HG02938 (cell line): ENCODE data around the gene PCSK9.

Experiments
- ATAC-seq: cut with Tn5 transposase; IDR thresholded peaks from one replicate; pipeline ENCODE4 v1.9.1; 2021; ENCODE audit warnings: mild to moderate bottlenecking, moderate library complexity; ENCODE audit not compliant: unreplicated experiment

The PCSK9 gene

DNA sequence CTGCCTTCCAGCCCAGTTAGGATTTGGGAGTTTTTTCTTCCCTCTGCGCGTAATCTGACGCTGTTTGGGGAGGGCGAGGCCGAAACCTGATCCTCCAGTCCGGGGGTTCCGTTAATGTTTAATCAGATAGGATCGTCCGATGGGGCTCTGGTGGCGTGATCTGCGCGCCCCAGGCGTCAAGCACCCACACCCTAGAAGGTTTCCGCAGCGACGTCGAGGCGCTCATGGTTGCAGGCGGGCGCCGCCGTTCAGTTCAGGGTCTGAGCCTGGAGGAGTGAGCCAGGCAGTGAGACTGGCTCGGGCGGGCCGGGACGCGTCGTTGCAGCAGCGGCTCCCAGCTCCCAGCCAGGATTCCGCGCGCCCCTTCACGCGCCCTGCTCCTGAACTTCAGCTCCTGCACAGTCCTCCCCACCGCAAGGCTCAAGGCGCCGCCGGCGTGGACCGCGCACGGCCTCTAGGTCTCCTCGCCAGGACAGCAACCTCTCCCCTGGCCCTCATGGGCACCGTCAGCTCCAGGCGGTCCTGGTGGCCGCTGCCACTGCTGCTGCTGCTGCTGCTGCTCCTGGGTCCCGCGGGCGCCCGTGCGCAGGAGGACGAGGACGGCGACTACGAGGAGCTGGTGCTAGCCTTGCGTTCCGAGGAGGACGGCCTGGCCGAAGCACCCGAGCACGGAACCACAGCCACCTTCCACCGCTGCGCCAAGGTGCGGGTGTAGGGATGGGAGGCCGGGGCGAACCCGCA lies at the start of gene PCSK9:
PCSK9 (plus strand) TSS at position 207 of the 741 bp plus-strand sequence; CDS start at position 497, 290 bp downstream.
- ATAC-seq: no peak

DNA sequence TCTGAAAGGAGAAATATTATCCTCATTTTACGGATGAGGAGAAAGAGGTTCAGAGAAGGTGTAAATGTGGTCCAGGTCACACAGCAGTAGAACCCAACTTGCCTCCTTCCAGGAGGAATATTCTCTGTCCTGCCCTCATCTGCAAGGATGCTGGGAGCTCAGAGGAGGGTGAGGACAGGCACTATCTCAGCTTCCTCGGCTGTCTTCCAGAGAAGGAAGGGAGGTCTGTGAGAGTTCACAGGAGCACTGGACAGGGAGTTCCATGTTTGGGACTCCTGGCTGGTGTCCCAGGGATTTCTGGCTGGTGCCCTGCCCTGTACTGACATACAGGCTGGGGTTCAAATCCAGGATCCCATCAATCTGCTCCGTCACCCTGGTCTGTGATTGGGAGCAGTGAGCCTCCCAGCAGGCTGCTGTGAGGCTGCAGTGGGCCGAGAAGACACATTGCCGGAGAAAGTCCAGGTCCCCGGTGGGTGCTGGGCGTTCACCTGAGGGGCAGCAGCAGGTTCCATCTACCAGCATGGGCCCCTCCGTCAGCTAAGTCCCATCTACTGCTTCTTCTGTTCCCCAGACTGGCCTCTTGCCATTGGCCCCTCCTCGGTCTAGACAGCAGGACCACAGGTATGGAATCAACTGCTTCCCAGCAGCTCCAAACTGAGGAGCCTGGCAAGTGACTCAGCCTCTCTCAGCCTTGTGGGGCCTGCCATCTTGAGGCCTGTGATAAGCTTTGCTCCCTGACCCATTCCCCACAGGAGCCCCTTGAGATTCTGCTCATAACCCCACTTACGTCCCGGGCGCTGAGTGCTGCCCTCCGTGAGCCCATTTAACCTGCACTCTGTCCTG lies 49.2 kb upstream of the PCSK9 start:
- ATAC-seq: no peak

DNA sequence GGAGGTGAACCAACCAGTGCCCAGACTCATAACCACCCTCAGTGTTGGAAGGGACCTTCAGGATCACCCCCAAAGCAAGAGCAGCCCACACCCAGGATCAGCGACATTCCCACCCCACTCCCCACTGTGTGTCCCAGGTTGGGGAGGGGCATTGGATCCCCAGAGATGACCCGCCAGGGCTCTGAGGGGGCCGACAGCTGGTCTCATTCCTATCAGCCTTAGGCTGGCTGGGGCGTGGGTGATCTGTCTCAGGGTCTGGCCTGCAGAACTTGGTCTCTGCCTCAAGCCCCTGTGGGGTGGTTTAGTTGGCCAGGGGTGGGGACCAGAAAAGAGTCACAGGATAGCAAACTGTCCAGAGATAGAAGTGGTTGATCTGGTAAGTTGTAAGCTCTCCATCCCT lies 48.4 kb upstream of the PCSK9 start:
- ATAC-seq: no peak

DNA sequence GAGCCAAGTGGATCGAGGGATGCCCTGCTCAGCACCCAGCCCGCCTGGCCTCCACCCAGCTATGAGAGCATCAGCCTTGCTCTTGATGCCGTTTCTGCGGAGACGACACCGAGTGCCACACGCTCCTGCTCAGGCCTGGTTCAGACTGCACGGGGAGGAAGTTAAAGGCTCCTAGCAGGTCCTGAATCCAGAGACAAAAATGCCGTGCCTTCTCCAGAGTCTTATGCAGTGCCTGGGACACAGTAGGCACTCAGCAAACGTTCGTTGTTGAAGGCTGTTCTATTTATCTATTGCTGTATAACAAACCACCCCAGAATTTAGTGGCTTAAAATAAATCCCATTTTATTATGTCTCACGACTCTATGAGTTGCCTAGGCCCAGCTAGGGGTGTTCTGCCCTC lies 47.4 kb upstream of the PCSK9 start:
- no peak for ATAC-seq

DNA sequence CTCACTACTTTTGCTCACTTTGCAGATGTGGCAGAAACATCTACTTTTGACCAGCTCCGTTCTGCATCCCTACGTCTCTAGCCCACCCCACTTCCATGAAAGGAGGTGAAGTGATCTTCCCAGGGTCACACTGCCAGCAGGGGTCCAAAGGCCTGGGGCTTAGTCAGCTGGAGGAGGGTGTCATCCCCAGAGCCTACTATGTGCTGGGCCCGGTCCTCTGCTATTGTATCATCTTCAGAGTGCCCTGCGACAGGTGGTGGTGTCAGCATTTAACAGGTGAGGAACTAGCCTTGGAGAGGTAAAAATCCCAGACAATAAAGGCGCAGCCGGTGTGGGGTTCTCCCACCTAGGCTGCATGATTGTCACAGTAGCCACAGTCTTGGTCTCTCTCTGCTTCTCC lies 46.2 kb upstream of the PCSK9 start:
- no peak for ATAC-seq

DNA sequence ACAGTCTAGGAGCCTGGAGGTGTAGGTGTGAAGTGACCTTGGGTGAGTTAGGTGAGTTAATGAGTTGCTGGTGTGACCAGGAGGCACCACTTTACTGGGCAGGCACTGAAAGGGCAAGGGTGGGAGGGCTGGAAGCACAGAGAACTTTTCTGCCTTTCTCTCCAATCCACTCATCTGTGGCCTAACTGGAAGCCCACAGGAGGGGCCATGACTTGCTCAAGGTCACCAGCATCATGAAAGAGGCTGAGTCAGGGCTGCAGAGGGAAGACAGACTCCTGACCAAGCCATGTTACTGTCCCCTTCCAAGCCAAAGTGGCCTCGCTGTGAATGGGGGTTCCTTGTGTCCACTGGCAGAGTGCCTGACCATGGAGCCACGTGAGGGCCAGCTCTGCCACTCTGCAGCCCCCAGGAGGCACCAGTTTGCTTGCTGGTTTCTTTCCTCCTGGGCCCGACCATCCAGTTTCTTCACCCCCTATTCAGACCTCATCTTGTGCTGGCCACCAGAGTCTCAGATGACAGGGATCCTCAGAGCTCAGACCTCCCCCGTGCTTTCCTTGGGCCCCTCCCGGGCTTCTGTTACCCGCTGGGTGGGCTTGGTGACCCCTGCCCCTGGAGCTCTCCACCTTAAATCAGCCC lies 44.9 kb upstream of the PCSK9 start:
- no peak for ATAC-seq

DNA sequence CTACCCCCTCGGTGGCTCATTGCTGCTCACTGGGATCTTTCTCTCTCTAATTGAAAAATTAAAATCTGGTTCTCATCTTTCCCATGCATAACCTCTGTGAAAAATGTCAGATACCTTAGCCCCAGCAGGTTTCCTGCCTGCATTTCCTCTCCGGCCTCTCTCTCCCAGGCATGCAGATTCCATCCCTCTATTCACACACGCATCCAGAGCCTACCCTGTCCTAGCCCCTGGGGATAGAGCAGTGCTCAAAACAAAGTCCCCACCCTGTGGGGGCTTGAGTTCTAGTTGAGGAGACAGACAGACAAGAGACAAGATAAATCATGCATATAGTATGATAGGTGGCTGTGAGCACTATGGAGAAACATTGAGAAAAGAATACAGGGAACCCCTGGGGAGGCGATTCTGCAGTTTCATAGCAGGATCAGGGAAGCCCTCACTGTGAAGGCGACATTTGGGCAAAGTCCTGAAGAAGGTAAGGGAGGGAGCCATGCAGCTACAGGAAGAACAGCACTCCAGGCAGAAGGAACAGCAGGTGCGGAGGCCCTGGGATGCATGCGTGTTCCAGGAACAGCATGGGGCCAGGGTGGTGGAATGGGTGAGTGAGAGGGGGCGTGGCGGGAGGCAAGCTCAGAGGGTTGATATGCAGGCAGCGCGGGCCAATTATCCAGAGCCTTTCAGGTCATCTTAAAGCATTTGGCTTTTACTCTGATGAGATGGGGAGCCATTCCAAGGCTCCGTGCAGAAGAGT lies 44.2 kb upstream of the PCSK9 start:
- no peak for ATAC-seq

DNA sequence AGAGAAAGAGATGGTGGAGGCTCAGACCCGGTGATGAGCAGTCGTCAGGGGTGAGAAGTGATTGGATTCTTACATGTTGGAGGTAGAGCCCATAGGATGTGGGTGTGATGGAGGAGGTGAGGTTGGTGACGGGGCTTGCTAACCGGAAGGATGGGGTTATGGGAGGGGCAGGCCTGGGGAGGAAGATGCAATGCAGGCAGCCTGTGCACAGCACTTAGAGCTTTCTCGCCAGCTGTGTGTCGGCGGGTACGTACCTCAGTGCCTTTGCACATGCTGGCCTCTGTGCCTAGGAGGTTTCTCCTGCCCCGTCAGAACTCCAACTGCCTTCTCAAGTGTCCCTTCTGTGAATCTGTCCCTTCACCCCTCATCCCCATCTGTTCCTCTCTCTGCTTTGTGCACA lies 43.5 kb upstream of the PCSK9 start:
- no peak for ATAC-seq

DNA sequence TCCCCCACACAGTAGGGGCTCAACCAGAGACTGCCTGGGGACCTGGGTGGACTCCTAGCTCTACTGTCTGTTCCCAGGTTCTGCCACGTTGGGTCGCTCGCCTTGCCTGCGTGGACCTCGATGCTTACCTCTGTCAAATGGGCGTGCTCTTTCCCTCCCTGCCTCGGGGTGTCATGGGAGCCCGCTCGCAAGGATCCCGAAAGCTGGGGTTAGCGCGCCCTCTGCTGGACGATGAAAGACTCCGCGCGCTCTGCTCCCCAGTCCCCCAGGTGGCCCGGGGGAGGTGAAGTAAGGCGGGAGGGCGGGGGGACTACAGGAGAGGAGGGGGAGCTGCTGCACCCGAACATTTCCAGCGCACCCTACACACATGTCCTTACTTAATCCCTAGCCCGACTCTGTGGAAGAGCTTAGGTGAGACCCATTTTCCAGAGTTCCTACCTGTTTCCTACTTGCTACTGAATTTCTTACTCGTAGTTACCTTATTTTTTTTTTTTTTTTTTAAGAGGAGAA lies 42.9 kb upstream of the PCSK9 start:
- ATAC-seq: peak; percentile 57

DNA sequence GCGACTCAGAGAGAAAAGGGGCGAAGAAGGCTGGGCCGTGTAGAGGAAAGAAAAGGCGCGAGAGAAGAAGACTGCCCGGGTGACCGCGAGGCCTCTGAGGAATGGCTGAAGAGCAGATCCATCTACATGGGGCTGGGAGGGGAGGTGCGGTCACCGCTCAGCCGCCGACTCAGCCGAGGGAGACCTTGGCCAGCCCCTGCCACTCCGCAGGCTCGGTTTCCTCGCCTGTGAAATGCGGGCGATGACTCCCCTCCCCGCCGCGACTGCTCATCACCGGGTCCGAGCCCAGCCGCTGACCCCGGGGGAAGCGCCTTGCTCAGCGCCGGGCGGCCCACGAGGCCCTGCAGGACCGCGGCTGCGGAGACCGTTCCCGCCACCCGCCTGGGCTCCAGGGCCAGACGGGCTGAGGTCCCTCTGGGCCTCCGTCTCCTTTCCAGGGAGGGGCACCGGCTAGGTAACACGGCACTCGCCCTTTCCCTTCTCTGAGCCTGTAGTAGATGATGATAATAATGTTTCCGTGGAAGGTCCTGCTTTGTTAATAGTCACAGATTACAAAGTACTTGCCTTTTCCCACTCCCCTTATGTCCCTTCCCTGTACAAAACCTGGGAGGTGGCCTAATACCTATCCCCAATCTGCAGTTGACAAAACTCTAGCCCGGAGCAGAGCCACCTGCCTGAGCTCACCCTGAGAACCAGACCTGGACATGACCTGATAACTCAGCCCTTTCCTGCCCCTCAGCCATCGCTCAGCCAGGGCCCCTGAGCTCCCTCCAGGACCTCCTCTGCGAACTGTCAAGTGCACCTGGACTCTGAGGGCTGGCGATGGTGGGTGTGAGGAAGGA lies 42.3 kb upstream of the PCSK9 start:
- no peak for ATAC-seq

DNA sequence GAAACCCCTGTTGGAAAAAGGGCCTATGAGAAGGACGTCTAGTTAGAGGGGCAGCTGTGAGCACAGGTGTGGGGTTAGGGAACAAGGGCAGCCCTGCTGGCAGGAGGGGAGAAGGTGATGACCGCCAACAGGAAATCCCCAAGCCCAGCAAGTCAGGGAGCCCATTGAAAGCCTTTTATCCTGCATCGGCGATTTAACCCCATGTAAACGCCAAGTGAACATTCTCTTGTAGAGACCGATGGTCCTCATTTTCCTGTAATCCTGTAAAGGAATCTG lies 41.7 kb upstream of the PCSK9 start:
- ATAC-seq: no peak

DNA sequence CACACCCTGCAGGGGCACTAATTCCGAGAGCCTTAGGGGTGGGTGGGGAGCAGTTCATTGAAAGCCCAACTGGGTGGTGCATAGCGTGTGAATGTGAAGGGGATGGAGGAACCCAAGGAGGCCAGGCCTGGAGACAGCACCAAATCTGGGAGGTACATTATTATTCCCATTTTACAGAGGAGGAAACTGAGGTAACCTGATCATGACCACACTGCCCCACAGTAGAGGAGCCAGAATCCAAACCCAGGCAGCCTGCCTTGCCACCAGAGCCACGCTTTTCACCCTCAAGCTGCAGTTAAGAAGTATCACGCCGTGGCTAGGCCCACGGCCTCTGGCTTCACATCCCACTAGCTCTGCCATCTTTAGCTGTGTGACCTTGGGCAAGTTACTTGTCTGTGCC lies 41.2 kb upstream of the PCSK9 start:
- ATAC-seq: no peak

DNA sequence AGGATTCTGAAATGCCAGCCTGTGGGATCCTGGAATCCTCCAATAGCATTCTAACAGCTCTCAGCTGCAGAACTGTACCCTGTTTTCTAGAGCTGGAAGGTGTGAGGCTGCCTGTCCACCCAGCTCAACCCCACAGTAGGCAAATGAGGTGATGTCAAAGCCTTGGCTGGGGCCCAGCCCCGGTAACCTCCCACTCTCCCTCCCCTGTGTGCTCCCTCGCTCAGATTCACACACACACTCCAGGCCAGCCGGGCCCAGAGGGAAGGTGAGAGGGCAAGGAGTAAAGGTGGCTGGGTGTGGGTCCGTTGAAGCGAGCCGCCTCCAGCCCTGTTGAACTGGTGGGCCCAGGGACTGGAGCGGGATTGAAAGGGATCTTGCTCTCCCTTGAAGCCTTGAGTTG lies 40.7 kb upstream of the PCSK9 start, which contains the start of gene BSND:
BSND (plus strand) TSS at position 257 of the 400 bp plus-strand sequence. CDS start 254 bp downstream, outside the sequence.
- no peak for ATAC-seq

DNA sequence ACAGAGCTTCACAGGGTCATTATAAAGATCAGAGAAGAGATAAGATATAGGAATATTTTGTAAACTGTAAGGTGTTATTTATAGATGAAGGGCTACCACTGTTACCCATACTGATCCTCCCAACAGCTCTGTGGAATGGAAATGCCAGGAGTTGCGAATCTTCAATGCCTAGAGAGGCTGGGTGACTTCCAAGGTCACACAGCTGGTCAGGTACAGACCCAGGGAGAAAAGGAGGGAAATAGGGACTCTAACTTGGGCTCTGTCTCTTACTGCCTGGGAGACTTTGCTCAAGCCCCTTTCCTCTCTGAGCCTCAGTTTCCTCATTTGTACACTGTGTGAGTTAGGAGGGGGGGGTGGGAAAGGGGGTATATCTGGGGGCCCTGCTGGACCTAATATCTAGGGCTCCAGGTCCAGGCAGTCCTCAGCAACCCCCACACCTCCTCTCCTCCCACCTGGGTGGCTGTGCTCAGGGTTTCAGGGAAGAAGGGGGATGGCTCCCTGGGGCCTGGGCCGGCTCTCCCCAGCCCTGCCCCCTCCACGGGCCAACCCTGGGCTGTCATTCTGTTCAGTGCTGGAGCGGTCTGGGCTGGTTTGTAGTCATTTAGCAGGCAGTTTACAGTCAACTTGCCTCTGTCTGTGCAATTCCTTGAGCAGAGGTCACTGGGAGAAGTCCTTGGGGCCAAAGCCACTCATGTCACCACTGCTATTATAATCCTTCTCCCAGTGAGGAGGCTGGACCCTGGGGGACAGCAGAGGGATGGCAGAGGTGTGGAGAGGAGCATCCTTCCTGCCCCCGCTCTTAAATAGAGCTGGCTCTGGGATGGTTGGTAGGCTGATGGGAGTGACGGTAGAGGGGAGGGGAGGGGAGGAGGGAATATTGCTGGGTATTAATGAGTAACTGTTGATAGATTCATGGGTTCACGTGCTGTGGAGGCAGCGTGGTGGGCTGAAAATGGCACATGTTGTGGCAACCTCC lies 39.0 kb upstream of the PCSK9 start:
- no peak for ATAC-seq

DNA sequence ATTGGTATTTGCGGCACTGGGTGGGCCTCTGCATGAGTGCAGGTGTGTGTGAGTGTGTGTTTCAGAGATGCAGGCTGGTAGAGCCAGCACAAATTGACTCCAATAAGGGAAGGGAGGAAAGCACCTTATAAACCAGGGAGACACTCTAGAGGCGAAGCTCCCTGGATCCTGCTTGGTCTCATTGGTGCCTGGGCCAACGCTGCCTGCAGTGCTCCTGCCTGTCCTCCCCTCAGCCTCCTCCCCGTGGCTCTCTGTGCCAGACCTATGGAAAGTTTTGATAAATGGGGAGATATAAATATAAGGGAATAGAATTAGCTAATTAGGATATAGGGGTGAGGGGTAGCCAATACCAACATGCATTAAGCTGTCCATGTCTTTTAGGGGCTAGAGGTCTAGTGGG lies 38.0 kb upstream of the PCSK9 start:
- no peak for ATAC-seq

DNA sequence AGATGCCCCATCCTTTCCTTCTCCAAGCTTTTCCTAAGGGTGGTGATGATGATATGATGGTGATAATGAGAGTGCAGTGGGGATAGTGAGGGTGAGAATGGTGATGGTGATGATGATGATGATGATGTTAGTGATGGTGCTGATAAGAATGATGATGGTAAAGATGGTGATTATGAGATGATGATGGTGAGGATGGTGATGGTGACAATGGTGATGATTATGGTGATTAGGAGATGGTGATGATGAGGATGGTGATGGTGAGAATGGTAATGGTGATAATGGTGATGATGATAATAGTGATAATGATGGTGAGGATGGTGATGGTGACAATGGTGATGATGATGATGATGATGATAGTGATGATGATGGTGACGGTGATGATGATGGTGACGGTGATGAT lies 36.7 kb upstream of the PCSK9 start:
- no peak for ATAC-seq

DNA sequence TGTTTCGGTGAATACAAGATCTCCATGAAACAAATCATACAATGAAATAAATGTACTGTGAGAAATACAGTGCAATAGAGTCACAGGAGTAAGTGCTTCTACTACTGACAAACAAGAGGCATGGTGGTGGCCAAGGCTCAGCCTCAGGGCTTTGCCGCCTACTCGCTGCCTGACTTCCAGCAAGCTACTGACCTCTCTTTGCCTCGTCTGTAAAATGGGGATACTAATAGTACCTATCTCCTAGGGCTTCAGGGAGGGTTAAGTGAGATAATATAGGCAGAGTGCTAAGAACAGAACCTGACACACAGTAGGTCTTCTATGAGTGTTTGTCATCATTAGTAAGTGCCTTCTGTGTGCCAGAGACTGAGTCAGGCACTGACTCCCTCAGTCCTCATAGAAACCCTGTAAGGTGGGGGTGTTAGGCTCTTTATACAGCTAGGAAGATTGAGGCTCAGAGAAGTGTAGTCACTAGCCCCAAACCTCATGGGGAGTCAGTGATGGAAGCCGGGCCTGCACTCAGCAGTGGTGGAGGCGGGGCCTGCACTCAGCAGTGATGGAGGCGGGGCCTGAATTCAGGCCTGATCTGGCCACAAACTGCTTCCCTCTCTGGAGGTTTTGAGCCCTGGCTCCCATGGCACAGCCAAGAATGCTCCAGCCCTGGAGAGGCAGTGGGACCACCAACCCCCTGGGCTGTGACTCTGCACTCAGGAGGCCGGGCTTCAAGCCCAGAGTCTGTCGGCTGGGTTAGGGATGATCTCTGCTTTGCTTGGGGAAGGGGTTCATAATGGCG lies 33.8 kb upstream of the PCSK9 start:
- ATAC-seq: no peak

DNA sequence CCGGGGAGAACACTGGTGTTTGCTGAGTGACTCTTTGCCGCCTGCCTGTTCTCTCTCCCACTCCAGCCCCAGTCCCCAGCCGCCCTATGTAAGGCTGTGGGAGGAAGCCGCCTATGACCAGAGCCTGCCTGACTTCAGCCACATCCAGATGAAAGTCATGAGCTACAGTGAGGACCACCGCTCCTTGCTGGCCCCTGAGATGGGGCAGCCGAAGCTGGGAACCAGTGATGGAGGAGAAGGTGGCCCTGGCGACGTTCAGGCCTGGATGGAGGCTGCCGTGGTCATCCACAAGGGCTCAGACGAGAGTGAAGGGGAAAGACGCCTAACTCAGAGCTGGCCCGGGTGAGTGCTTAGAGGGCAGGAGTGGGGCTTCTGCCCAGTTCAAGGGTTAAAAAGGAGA lies 32.4 kb upstream of the PCSK9 start:
- no peak for ATAC-seq
